ENCODE results near the gene ZNF827.

ZNF827 gene

GRCh38 chr4:145821766-145822165 lies 116.9 kb downstream of the ZNF827 start:
- FAIRE-seq, result no peak

GRCh38 chr4:145820407-145820806 lies 118.2 kb downstream of the ZNF827 start:
- DNase-seq (ENCODE audit: insufficient read length, low spot score) (no peak), FAIRE-seq (no peak)
- no peak for TF ChIP-seq CTCF (IDR thresholded peaks at IDR 0.05; ENCODE audit: insufficient read depth, missing control alignments)

More at GRCh38 chr4:145821766-145822165, 116.9 kb downstream of the ZNF827 start:
- no peak for TF ChIP-seq CTCF (IDR thresholded peaks at IDR 0.05; ENCODE audit: insufficient read depth, missing control alignments)
- no peak for DNase-seq (ENCODE audit: insufficient read length, low spot score)

DNA sequence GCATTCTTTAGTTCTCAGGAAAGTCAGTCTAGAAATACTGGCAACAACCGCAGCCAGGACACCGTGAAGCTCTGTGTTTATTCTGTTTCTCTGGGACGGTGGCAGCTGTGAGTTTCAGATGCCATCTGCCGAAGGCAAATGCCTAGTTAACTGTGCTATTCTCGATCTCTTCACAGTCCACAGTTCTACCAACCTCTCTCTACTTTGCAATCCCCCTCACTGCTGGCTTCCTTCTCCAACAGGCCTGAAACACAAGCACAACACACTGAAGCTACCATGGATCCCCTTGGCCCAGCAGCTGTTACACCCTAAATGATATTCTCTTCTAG lies 118.8 kb downstream of the ZNF827 start:
- FAIRE-seq (no peak), DNase-seq (ENCODE audit: insufficient read length, low spot score) (no peak)
- TF ChIP-seq CTCF (IDR thresholded peaks at IDR 0.05; ENCODE audit: insufficient read depth, missing control alignments), result no peak

GRCh38 chr4:145819101-145819852 lies 119.3 kb downstream of the ZNF827 start:
- no peak for DNase-seq (ENCODE audit: insufficient read length, low spot score)
- FAIRE-seq, result no peak
- no peak for TF ChIP-seq CTCF (IDR thresholded peaks at IDR 0.05; ENCODE audit: insufficient read depth, missing control alignments)

- no peak for TF ChIP-seq CTCF (IDR thresholded peaks at IDR 0.05; ENCODE audit: insufficient read depth, missing control alignments)
- DNase-seq (ENCODE audit: insufficient read length, low spot score), result no peak
- no peak for FAIRE-seq
These were observed 120.6 kb downstream of the ZNF827 start for GRCh38 chr4:145818011-145818410.

- DNase-seq (ENCODE audit: insufficient read length, low spot score), result no peak
- no peak for FAIRE-seq
- no peak for TF ChIP-seq CTCF (IDR thresholded peaks at IDR 0.05; ENCODE audit: insufficient read depth, missing control alignments)
These were observed 122.5 kb downstream of the ZNF827 start for GRCh38 chr4:145816091-145816490.

- no peak for TF ChIP-seq CTCF (IDR thresholded peaks at IDR 0.05; ENCODE audit: insufficient read depth, missing control alignments)
- no peak for DNase-seq (ENCODE audit: insufficient read length, low spot score)
- no peak for FAIRE-seq
These were observed 123.0 kb downstream of the ZNF827 start for GRCh38 chr4:145815626-145816025.

Data from D721Med (cell line).